Fibroblast of lung (primary cell): ENCODE measurements around the gene CCDC27. TPM values are rescaled to one million over a fixed set of nuclear protein-coding genes. Genes with fewer than 3 reads are reported as not detected.

Experiments used
- DNase-seq, 2 donors: peaks; one replicate each; pipeline versions ENCODE4 v3.0.0 to v3.0.0-alpha.2; 2010; ENCODE audit warnings: low read depth in 2 of 2
- H2AFZ ChIP-seq: 2 replicates; pipeline ENCODE4 v1.5.1; 2012; ENCODE audit warnings: low read length, control low read depth, inconsistent platforms
- H3K27ac ChIP-seq: 2 replicates; pipeline ENCODE4 v1.5.1; 2011; ENCODE audit warnings: low read length, control low read depth; ENCODE audit not compliant: insufficient read depth
- H3K27me3 ChIP-seq: 2 replicates; pipeline ENCODE4 v1.5.1; 2011; ENCODE audit warnings: mild to moderate bottlenecking, low read length; ENCODE audit not compliant: control insufficient read depth, insufficient read depth
- H3K36me3 ChIP-seq: 2 replicates; pipeline ENCODE4 v1.5.1; 2011; ENCODE audit warnings: low read length; ENCODE audit not compliant: control insufficient read depth, insufficient read depth
- H3K4me1 ChIP-seq: 2 replicates; pipeline ENCODE4 v1.5.1; 2011; ENCODE audit warnings: low read length; ENCODE audit not compliant: control insufficient read depth, insufficient read depth; ENCODE audit errors: extremely low read depth
- H3K4me2 ChIP-seq: 2 replicates; pipeline ENCODE4 v1.5.1; 2011; ENCODE audit warnings: low read length, control low read depth; ENCODE audit not compliant: insufficient read depth; ENCODE audit errors: extremely low read depth
- H3K4me3 ChIP-seq, 4 experiments: fragments of 200-600 bp in 1 of 4; sonication (generic) in 1 of 4; replicated peaks in 1 of 4; 2 replicates each; pipeline ENCODE4 v1.5.1; 2011 to 2016; ENCODE audit warnings: low read length in 4 of 4, low read depth in 3 of 4, mild to moderate bottlenecking in 3 of 4, control low read depth in 2 of 4, inconsistent platforms in 1 of 4, mixed read lengths in 1 of 4; ENCODE audit not compliant: insufficient read depth in 1 of 4; ENCODE audit errors: control extremely low read depth in 1 of 4
- H3K79me2 ChIP-seq: 2 replicates; pipeline ENCODE4 v1.5.1; 2012; ENCODE audit warnings: mild to moderate bottlenecking, low read length, inconsistent platforms; ENCODE audit not compliant: control insufficient read depth, insufficient read depth
- H3K9ac ChIP-seq: 2 replicates; pipeline ENCODE4 v1.5.1; 2011; ENCODE audit warnings: mild to moderate bottlenecking, low read length, control low read depth; ENCODE audit not compliant: insufficient read depth
- H3K9me3 ChIP-seq: 2 replicates; pipeline ENCODE4 v1.5.1; 2012; ENCODE audit warnings: low read depth, low read length; ENCODE audit not compliant: control insufficient read depth, insufficient read depth
- H4K20me1 ChIP-seq: 2 replicates; pipeline ENCODE4 v1.5.1; 2011; ENCODE audit warnings: low read length; ENCODE audit not compliant: control insufficient read depth, insufficient read depth; ENCODE audit errors: extremely low read depth
- CTCF ChIP-seq, 2 donors: IDR thresholded peaks in 1 of 2; conservative IDR thresholded peaks in 1 of 2; 1 replicate in 1 of 2; 2 replicates in 1 of 2; pipeline ENCODE4 v1.5.1; 2011 to 2012; ENCODE audit warnings: low read length in 2 of 2, control low read depth in 1 of 2, inconsistent platforms in 1 of 2, low read depth in 1 of 2, mild to moderate bottlenecking in 1 of 2
- EZH2 ChIP-seq: IDR thresholded peaks from 2 replicates; pipeline ENCODE4 v1.5.1; 2012; ENCODE audit warnings: low read length, control low read depth, mild to moderate bottlenecking; ENCODE audit errors: missing control alignments
- polyA plus RNA-seq, 2 donors: library from polyadenylated mRNA; depleted of rRNA in 1 of 2; stranded (reverse) in 1 of 2; unstranded in 1 of 2; fragments of >200 nt; gene quantifications; 2 replicates each; pipeline ENCODE4 v1.2.1, GENCODE V29; 2011 to 2012; ENCODE audit warnings: missing spikeins in 1 of 2
- total RNA-seq: library from RNA; depleted of rRNA; stranded (reverse); fragments of >200 nt; gene quantifications from 2 replicates; pipeline ENCODE4 v1.2.1, GENCODE V29; 2014

CCDC27 gene
- total and polyA plus RNA-seq, 2 donors (not counting 1 experiment from before 2014, with no cell fraction given): not detected

- Histone ChIP-seq H3K27me3 (no peaks in the 10 kb centered on the region), H2AFZ (peak overlapping the region; percentile 4), H3K9me3 (no peaks in the 10 kb centered on the region), H3K4me3 (no peak overlapping the region), H4K20me1 (no peaks in the 10 kb centered on the region), H3K27ac (no peak overlapping the region), H3K4me2 (no peak overlapping the region), H3K4me1 (no peaks in the 10 kb centered on the region), H3K36me3 (peaks cover 2% of the 10 kb centered on the region), H3K9ac (no peak overlapping the region), H3K79me2 (no peaks in the 10 kb centered on the region)
- no peak for TF ChIP-seq CTCF (conservative IDR thresholded peaks at IDR 0.05 in 1 of 2, IDR thresholded peaks at IDR 0.05 in 1 of 2; ENCODE audit: low read depth in 1 of 2, low read length in 2 of 2)
- DNase-seq: peak in 1 of 2 donors; percentile 23
These were observed 19.7 kb upstream of the CCDC27 start for GRCh38 chr1:3732434-3733093.

- Histone ChIP-seq H3K4me3 (no peak overlapping the region), H3K36me3 (peaks cover 4% of the 10 kb centered on the region), H3K79me2 (no peaks in the 10 kb centered on the region), H2AFZ (peak overlapping the region; percentile 4), H3K27me3 (no peaks in the 10 kb centered on the region), H4K20me1 (no peaks in the 10 kb centered on the region), H3K9me3 (no peaks in the 10 kb centered on the region), H3K27ac (no peak overlapping the region), H3K4me1 (no peaks in the 10 kb centered on the region), H3K4me2 (no peak overlapping the region), H3K9ac (no peak overlapping the region)
- no peak for TF ChIP-seq CTCF (conservative IDR thresholded peaks at IDR 0.05 in 1 of 2, IDR thresholded peaks at IDR 0.05 in 1 of 2; ENCODE audit: low read depth in 1 of 2, low read length in 2 of 2)
- TF ChIP-seq EZH2: no peak
- no peak for DNase-seq
These were observed 19.0 kb upstream of the CCDC27 start for GRCh38 chr1:3733094-3733882.

- TF ChIP-seq EZH2 (no peak), CTCF (conservative IDR thresholded peaks at IDR 0.05 in 1 of 2, IDR thresholded peaks at IDR 0.05 in 1 of 2; ENCODE audit: low read depth in 1 of 2, low read length in 2 of 2) (no peak)
- no peak for DNase-seq
- H3K27me3 ChIP-seq: no peaks in the 10 kb centered on the region
- no peaks in the 10 kb centered on the region for H3K4me1 ChIP-seq
- no peak overlapping the region for H3K27ac ChIP-seq
- no peaks in the 10 kb centered on the region for H3K9me3 ChIP-seq
- no peaks in the 10 kb centered on the region for H3K79me2 ChIP-seq
- H3K4me3 ChIP-seq: no peak overlapping the region
- no peak overlapping the region for H3K4me2 ChIP-seq
- H2AFZ ChIP-seq: no peak overlapping the region
- H3K9ac ChIP-seq: no peak overlapping the region
- H3K36me3 ChIP-seq: peaks cover 6% of the 10 kb centered on the region
- no peaks in the 10 kb centered on the region for H4K20me1 ChIP-seq
These were observed 18.2 kb upstream of the CCDC27 start for GRCh38 chr1:3733883-3734589.
